K562 (cell line): ENCODE results near the gene RACGAP1. TPM values are rescaled to one million over a fixed set of nuclear protein-coding genes. Genes with fewer than 3 reads are reported as not detected.
A peak's percentile ranks its signal among the peaks of the same experiment; 100 is the strongest.

Experiments used
- ATAC-seq: fragments of 200-7000 bp; cut with Tn5 transposase; 3 replicates; pipeline ENCODE4 v1.9.1; 2020; ENCODE audit warnings: moderate library complexity
- BruUV-seq: library from RNA; stranded (reverse); fragments of 400-500 nt; replicated peaks from 2 replicates; lab custom pipeline; 2021; lab: Mats Ljungman, UMichigan
- CTCF ChIA-PET: fragments of 300-600 bp; formaldehyde crosslinking; extraction: SDS; loops from one replicate; lab custom pipeline; 2021; ENCODE audit warnings: low intra/inter-chr PET ratio; lab: Yijun Ruan, JAX
- POLR2A ChIA-PET: fragments of 300-600, 350-650 bp; sonication (Branson Sonifier 250); formaldehyde crosslinking; extraction: SDS; loops from one replicate; lab custom pipeline; 2021; ENCODE audit warnings: antibody characterized with exemption, inconsistent platforms; lab: Yijun Ruan, JAX
- DNase-seq, 4 experiments: peaks; one replicate each; pipeline versions ENCODE4 v3.0.0 to v3.0.0-alpha.2; 2011 to 2018; ENCODE audit warnings: low spot score in 3 of 4, mixed read lengths in 3 of 4; ENCODE audit errors: extremely low read depth in 1 of 4
- FAIRE-seq: peaks from 2 replicates; lab custom pipeline; 2011; peaks lifted over from hg19 to GRCh38; lab: Jason Lieb, UNC
- H2AFZ ChIP-seq: 2 replicates; pipeline ENCODE4 v1.6.0; 2011; ENCODE audit warnings: low read depth, low read length, control low read depth, inconsistent platforms
- H3K27ac ChIP-seq: fragments of 200-600 bp; 3 replicates; pipeline ENCODE4 v1.8.0; 2011; ENCODE audit warnings: low read depth, mild to moderate bottlenecking, control low read depth, inconsistent platforms, low read length, moderate library complexity, mixed read lengths; ENCODE audit errors: extremely low read depth
- H3K27me3 ChIP-seq, 2 experiments: fragments of 300-600 bp in 1 of 2; 2 replicates in 1 of 2; 3 replicates in 1 of 2; pipeline versions ENCODE4 v1.6.0 to v1.8.0; 2011; ENCODE audit warnings: inconsistent platforms in 2 of 2, low read length in 2 of 2, mild to moderate bottlenecking in 1 of 2, mixed read lengths in 1 of 2, moderate library complexity in 1 of 2; ENCODE audit not compliant: control insufficient read depth in 2 of 2, insufficient read depth in 2 of 2
- H3K36me3 ChIP-seq: fragments of 300-600 bp; 3 replicates; pipeline ENCODE4 v1.8.0; 2011; ENCODE audit warnings: mild to moderate bottlenecking, low read length, inconsistent platforms; ENCODE audit not compliant: control insufficient read depth, insufficient read depth
- H3K4me1 ChIP-seq, 2 experiments: fragments of 200-600 bp in 1 of 2; replicated peaks in 1 of 2; 2 replicates in 1 of 2; 3 replicates in 1 of 2; pipeline versions ENCODE4 v1.5.1 to v1.8.0; 2011; ENCODE audit warnings: inconsistent platforms in 2 of 2, low read length in 2 of 2, mild to moderate bottlenecking in 1 of 2, mixed read lengths in 1 of 2, moderate library complexity in 1 of 2; ENCODE audit not compliant: control insufficient read depth in 2 of 2, insufficient read depth in 2 of 2
- H3K4me2 ChIP-seq: 2 replicates; pipeline ENCODE4 v1.6.1; 2011; ENCODE audit warnings: low read length, control low read depth, inconsistent platforms, mixed read lengths; ENCODE audit not compliant: insufficient read depth
- H3K4me3 ChIP-seq: fragments of 200-600 bp; sonication (generic), shearing (Covaris generic); 2 replicates; pipeline ENCODE4 v1.5.1; 2016; ENCODE audit warnings: control low read depth, inconsistent platforms
- H3K79me2 ChIP-seq: fragments of 200-600 bp; 3 replicates; pipeline ENCODE4 v1.8.0; 2011; ENCODE audit warnings: low read length, inconsistent platforms; ENCODE audit not compliant: control insufficient read depth, insufficient read depth
- H3K9ac ChIP-seq, 2 experiments: 2 replicates each; pipeline versions ENCODE4 v1.6.0 to v1.6.1; 2011; ENCODE audit warnings: low read depth in 2 of 2, low read length in 2 of 2, control low read depth in 1 of 2, inconsistent platforms in 1 of 2, mild to moderate bottlenecking in 1 of 2, mixed read lengths in 1 of 2; ENCODE audit not compliant: insufficient read depth in 1 of 2
- H3K9me1 ChIP-seq: one replicate; pipeline ENCODE4 v1.6.0; 2011; ENCODE audit warnings: inconsistent platforms, mild to moderate bottlenecking, low read length, moderate library complexity; ENCODE audit not compliant: control insufficient read depth, insufficient read depth
- H3K9me3 ChIP-seq: replicated peaks from 2 replicates; pipeline ENCODE4 v1.5.1; 2011; ENCODE audit warnings: low read depth, low read length, inconsistent platforms; ENCODE audit not compliant: control insufficient read depth, insufficient read depth
- H4K20me1 ChIP-seq: replicated peaks from 2 replicates; pipeline ENCODE4 v1.6.1; 2011; ENCODE audit warnings: low read length, inconsistent platforms, mixed read lengths; ENCODE audit not compliant: control insufficient read depth, insufficient read depth
- HDAC1 ChIP-seq, 2 experiments: fragments of 450-650 bp; IDR thresholded peaks; 2 replicates each; pipeline ENCODE4 v1.6.1; 2016 to 2017; ENCODE audit warnings: inconsistent platforms in 1 of 2, mild to moderate bottlenecking in 1 of 2, moderate library complexity in 1 of 2
- HNRNPK ChIP-seq: fragments of 200-400 bp; formaldehyde crosslinking; IDR thresholded peaks from one replicate; pipeline ENCODE4 v1.6.1; 2018; ENCODE audit warnings: mild to moderate bottlenecking, low read depth, low read length; ENCODE audit not compliant: poor library complexity, severe bottlenecking
- ID3 ChIP-seq, 2 experiments: fragments of 250-450 bp in 1 of 2; fragments of 450-650 bp in 1 of 2; sonication (Bioruptor Pico) in 1 of 2; IDR thresholded peaks; 2 replicates each; pipeline versions ENCODE4 v1.6.1 to v1.8.0; 2016 to 2021; ENCODE audit warnings: mild to moderate bottlenecking in 2 of 2, moderate library complexity in 2 of 2, missing compliant biosample characterization in 1 of 2, missing genetic modification characterization in 1 of 2
- NFRKB ChIP-seq: fragments of 450-650 bp; IDR thresholded peaks from 2 replicates; pipeline ENCODE4 v1.6.1; 2016; ENCODE audit warnings: low read depth
- PHF21A ChIP-seq: fragments of 450-650 bp; IDR thresholded peaks from 2 replicates; pipeline ENCODE4 v1.6.1; 2017; ENCODE audit warnings: low read depth, borderline replicate concordance
- STAT5B ChIP-seq: fragments of 250-450 bp; sonication (Bioruptor Pico); IDR thresholded peaks from 2 replicates; pipeline ENCODE4 v1.8.0; 2021; ENCODE audit warnings: mild to moderate bottlenecking, inconsistent platforms
- ZNF407 ChIP-seq: fragments of 450-650 bp; IDR thresholded peaks from 2 replicates; pipeline ENCODE4 v1.6.1; 2016; ENCODE audit warnings: low read depth
- WGBS: fragments of 100-300 bp; shearing (Covaris generic); methylation state at CpG from one replicate; pipeline ENCODE4 v1.1.6; 2016; ENCODE audit warnings: low coverage, mixed read lengths; ENCODE audit not compliant: insufficient coverage; ENCODE audit errors: missing lambda C conversion rate; 5-methylcytosine and 5-hydroxymethylcytosine counted together
- in situ Hi-C: fragments of 300-500 bp; cut with MboI; formaldehyde crosslinking; loops from 4 replicates; pipeline ENCODE4 v1.15.0; 2018; ENCODE audit warnings: inconsistent platforms, mixed read lengths
- intact Hi-C: fragments of 100-400 bp; cut with micrococcal nuclease; formaldehyde crosslinking; loops from 2 replicates; pipeline ENCODE4 v1.14.2; 2022
- polyA plus RNA-seq, 8 experiments: library from polyadenylated mRNA; depleted of rRNA in 4 of 8; stranded (reverse) in 5 of 8; unstranded in 3 of 8; fragments of >200 nt; fragmentation: Nextera tagmentation in 2 of 8; fragmentation: Illumina TruSeq in 1 of 8; extraction: Ambion mirVana in 2 of 8; extraction: Trizol in 1 of 8; gene quantifications; 2 replicates each; pipeline versions ENCODE4 v1.2.1 to v1.2.3, GENCODE V29; 2011 to 2014; ENCODE audit warnings: inconsistent platforms in 1 of 8, missing spikeins in 1 of 8
- total RNA-seq, 7 experiments: library from RNA; depleted of rRNA in 6 of 7; stranded (reverse); fragments of >200 nt in 6 of 7; fragmentation: Illumina TruSeq in 2 of 7; extraction: Trizol in 2 of 7; gene quantifications; 2 replicates each; pipeline versions ENCODE4 v1.2.1 to v1.2.3, GENCODE V29; 2011 to 2021; ENCODE audit warnings: low replicate concordance in 1 of 7

Gene RACGAP1
- total and polyA plus RNA-seq, 9 of the 15 experiments (the other 6 are each of a cell fraction or from before 2014, with no cell fraction given): 56.4 to 92.9 (median 71.8) TPM

DNA sequence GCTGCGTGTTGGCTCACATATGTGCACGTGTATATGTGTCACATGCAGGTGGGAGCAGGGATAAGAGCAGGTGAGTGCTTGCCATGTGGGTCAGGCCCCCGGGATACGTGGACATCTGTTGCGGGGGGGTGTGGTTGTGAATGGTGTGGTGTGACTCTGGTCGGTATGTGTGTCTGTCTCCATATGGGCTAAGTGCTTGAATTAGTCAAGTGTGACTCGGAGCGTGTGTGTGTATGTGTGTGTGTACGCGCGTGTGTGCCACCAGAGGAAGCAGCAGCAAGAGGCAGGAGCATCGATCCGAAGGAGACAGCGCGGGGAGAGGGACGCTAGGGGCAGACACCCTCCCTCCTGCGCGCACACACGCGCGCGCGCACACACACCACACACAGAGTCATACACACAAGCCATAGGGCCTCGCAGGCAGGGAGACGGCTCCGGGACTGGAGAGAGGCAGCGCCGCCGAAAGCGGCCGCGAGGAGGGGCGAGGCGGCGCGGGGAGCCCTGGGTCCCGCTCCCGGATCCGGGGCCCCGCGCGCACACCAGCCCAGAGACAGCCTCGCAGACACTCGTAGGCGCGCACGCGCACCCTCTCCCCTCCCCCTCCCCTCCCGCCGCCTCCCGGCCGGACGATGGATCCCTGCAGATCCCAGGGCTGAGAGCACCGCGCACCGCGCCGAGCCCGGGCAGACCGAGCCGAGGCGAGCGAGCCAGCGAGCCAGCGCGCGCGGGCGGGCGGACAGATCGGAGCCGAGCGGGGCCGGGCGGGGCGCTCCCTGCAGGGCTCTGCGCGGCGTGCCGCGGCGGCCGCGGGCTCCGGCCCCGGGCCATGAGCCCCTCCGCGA is 31.9 kb upstream of the RACGAP1 start, which contains the start of gene ASIC1 (continued):
- TF ChIP-seq ID3 (CRISPR knock-in tag; IDR thresholded peaks at IDR 0.05) (no peak), ID3 (tag; IDR thresholded peaks at IDR 0.05) (no peak), STAT5B (no peak)

DNA sequence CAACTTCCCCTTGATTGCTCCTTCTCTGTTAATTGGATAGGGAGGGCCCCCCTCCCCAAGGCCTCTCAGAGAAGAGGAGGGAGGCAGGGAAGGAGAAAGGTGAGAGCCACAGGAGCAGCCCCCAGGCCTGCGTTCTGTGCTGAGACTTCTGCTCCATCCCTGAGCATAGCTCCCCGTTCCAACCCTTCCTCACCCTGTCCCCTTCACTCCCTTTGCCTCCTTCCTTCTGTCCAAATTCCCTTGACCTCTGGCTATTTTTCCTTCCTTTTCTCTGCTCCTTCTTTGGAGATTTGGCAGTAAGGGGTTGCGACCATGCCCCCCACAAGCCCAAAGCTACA is 31.3 kb upstream of the RACGAP1 start:
- H3K4me2 ChIP-seq: peak overlapping the region; percentile 69
- no peak overlapping the region for H2AFZ ChIP-seq
- no peaks in the 10 kb centered on the region for H3K79me2 ChIP-seq
- no peaks in the 10 kb centered on the region for H3K9me1 ChIP-seq
- H3K36me3 ChIP-seq: no peaks in the 10 kb centered on the region
- H3K9me3 ChIP-seq: no peaks in the 10 kb centered on the region
- H3K4me1 ChIP-seq: peaks cover 13 to 33% of the 10 kb centered on the region in 2 experiments; a peak in 4 of 5 replicates
- peaks cover 28% of the 10 kb centered on the region for H4K20me1 ChIP-seq
- H3K27me3 ChIP-seq: peaks cover 17 to 55% of the 10 kb centered on the region in 2 experiments; a peak in 4 of 5 replicates
- intact Hi-C loops: loop anchor here (1.0 to 5.0 kb wide), 3 partner anchors 17 to 279 kb away; no protein-coding TSS in a partner anchor
- H3K27ac ChIP-seq: no peak overlapping the region
- ChIA-PET POLR2A (interaction anchor here (0.5 to 2.4 kb wide), 6 partner anchors 9 to 140 kb away, joined by 3 to 8 read pairs (median 3); no protein-coding TSS in a partner anchor), CTCF (interaction anchor here (0.7 to 3.0 kb wide), 6 partner anchors 14 to 89 kb away, joined by 3 to 33 read pairs (median 4); no protein-coding TSS in a partner anchor)
- ATAC-seq (no peak), FAIRE-seq (no peak), DNase-seq (no peak)
- no peak overlapping the region; the same call in 1 of the 2 replicates for H3K4me3 ChIP-seq
- in situ Hi-C loops: loop anchor here (5.0 kb wide), 1 partner anchor 279 kb away; no protein-coding TSS in a partner anchor
- TF ChIP-seq HDAC1 (IDR thresholded peaks at IDR 0.05) (no peak), NFRKB (no peak), HNRNPK (no peak), ZNF407 (no peak), PHF21A (no peak)
- 0% methylated on average over 2 of the region's 3 CpGs for WGBS
- no TSS peak for BruUV-seq
- no peak overlapping the region; a peak in 1 of 4 replicates for H3K9ac ChIP-seq
